ENCODE data around the gene RAI1.

The RAI1 gene

DNA sequence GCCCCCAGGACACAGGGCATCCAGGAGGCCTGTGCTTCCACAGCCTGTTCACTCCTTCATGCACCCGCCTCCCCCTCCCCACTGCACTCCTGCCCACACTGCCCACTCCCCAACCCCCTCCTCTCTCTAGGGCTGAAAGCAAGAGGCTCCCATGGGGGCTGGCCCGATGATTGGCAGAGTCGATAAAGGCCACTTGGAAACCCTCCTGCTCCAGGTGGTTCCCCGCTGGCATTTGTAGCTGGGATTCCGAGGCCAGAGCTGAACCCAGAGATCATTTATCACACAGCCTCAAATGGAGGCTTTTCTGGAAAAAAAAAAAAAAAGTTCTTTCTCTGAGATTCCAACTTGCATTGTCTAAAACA, 81.5 kb downstream of the RAI1 start:
- H3K4me3 ChIP-seq (ENCODE audit: low read depth, low read length), result no peak overlapping the region

DNA sequence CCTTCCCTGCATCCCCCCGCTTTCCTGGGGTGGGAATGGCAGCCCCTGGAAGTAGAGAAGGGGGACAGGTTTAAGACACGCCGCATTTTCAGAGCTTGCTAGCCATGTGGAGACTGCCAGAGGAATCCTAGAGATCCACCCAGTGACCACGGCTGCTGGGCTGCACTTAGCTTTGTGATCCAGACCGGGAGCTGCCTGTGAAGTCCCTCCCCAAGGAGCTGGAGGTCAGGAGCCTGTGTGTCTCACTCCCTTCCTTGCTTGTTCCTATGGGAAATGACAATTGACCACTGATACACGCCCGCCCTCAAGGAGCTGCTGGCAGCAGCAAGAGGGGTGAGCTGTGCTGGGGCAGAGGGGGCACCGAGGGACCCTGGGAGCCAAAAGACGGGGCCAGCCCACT, 81.9 kb downstream of the RAI1 start:
- H3K4me3 ChIP-seq (ENCODE audit: low read depth, low read length), result no peak overlapping the region

DNA sequence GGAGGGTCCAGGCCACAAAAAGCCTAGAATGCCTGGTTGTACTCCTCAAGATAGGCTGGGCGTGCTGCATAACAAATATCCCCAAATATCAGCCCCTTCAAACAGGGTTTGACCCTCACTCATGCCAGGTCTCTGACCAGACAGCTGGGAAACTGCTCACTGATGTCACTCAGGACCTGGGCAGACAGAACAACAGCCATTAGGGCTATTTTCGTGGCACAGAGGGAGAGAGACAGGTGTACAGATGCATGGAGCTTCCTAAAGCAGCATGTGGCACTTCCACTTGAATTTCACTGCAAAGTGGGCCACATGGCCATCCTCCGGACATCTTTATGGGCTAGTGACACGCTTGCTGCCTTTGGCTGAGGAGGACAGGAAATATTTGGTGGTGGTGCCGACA, 82.5 kb downstream of the RAI1 start:
- no peak overlapping the region for H3K4me3 ChIP-seq (ENCODE audit: low read depth, low read length)

DNA sequence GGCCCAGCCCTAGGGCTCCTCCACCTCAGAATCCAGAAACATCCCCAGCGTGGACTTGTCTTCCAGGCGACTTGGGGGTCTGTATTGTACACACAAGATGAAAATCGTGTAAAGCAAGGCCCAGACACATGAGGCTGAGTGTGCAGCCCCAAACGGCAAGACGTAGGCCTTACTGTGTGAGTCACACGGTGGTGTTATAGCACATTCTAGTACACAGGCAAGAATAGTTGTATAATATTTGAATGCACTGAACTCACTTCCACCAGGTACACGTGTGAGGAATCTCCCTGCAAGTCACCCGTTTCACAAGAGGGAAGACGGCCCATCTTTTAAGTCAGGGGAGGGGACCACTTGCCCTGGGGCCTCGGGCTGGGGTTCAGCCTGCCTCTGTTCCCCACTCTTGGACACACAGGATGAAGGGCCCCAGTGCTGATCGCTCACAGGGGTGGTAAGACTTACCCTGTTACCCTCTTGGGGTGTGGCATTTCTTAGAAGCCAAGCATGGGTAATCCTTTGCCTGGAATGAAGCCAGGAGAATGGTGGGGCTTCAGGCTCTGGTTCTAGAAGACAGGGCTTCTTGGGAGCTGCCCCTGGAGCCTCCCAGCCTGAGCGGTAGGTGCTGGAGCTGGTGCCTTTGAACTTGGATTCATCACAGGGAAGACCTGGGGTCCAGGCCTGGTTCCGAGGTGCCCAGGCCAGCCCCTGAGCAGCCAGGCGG, 84.3 kb downstream of the RAI1 start:
- H3K4me3 ChIP-seq (ENCODE audit: low read depth, low read length), result no peak overlapping the region

DNA sequence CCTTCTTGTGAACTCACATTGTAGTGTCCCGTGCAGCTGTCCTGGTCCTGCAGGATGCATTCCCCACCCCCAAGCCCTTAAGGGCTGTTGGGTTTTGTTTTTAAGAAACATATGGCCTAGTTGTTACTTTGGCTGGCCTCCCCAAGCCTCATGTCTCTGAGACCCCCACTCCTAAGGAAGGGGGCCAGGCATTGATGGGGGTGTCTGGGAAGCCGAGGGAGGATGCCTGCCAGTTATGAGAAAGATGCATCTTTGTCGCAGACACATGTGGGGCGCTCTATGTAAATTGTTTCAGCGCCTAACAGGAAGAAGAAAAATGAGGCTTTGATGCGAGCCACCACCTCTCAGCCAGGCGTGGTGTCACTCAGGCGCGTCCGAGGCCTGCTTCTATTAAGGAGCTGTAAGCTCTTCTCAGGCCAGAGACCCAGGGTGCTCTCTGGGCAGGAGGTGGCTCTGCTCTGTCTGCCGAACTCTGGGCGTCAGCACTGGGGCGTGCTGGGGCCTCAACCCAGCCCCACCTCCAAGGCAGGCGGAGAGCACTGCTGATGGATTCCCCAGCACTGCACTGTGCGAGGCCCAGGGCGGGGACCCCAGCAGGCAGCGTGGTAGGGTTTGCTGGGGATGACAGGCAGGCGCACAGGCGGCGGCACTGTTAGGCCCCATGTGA, 85.0 kb downstream of the RAI1 start:
- H3K4me3 ChIP-seq (ENCODE audit: low read depth, low read length), result no peak overlapping the region

DNA sequence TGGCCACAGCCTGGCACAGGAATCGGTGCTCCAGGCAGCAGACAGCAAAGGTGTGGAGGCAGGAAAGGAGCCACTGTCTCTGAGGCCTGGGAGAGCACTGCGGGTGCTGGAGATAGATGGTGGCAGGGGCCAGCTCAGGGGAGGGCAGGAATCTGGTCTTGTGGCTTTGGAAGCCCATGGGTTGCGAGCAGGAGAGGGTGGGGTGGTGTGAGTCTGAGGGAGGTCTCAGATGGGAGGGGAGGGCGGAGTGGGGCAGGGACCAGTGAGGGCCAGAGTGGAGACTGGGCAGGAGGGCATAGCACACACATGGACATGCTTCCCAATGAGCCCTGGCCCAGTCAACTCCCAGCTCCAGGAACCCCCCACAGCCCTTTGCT, 85.5 kb downstream of the RAI1 start:
- H3K4me3 ChIP-seq (ENCODE audit: low read depth, low read length), result no peak overlapping the region

DNA sequence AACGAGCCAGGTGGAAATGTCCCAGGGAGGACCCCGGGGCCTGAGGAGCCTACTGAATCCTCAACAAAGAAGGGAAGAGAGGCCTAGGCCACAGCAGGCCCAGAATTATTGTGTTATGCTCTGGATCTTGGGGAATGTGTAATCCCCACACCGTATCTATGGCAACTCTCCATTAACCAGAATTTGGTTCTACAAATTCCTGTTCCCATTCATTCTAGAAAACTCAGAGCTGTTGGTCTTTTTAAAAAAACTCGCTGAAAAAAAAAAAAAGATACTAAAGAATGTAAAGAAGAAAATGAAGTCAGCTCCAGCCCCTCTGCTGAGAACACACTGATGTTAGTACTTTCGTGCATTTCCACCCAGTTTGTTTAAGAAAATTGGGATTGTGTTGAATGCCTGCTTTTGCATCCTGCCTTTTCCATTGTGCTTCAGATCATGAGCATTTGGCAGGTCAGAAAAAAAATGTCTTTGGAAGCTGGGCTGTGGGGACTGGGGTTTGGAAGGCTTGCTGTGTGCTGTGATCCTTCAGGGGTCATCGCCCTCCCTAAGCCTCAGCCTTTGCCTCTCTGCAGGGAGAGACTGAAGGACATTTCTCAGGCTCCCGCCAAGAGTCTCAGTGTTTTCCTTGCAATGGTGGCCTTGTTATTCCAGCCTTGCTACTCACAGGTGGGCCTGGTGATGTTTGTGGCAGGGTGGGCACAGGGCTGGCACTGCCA, 86.1 kb downstream of the RAI1 start:
- no peak overlapping the region for H3K4me3 ChIP-seq (ENCODE audit: low read depth, low read length)

DNA sequence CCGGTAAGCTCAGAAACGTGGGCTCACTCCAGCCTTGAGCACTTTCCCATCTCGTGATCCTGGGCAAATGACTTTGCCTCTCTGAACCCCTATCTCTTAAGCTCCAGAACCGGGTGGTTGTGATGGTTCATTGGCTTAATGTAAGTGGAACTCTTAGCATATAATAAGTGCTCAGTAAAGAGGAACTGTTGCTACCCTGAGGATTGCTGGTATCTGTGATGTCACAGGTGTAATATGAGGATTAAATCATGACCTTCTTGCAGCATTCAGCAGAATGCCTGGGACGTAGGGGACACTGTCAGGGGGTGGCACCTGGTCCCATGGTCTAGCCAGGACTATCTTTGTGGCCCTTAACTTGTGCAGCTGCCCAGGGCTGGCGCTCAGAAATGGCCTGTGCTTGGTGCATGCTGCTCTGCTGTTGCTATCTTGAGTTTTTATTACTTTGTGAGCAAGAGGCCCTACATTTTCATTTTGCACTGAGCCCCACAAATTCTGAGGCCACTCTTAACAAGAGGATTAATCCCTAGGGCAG, 86.7 kb downstream of the RAI1 start:
- no peak overlapping the region for H3K4me3 ChIP-seq (ENCODE audit: low read depth, low read length)

DNA sequence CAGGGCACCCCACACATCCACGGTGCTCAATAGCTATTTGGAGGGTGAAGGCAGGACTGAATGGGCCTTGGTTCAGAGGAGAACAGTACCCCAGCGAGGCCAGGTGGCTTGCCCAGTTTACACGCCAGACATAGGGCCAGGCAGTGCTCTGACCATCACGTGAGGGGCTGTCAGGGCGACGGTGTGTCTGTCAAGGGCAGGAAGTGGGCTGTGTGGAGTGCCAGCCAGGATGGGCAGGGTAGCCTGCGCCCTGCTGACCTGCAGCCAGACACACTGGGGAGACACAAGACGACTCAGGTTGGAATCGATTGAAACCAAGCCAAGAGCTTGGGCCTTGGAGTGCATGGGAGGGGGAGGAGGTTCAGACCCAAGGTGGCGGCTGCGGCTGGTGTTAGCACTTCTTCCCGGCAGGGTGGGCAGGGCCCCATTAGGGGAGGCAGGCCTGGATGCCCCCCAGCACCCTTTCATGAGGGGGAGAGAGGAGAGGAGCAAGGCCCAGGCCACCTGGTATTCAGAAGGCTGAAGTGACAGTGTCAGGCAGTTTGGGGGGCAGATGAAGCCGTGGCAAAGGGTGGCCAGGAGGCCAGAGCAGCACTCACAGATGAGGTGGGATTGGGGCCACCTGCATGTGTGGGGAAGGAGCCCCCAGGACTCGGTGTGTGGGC, 87.3 kb downstream of the RAI1 start:
- H3K4me3 ChIP-seq (ENCODE audit: low read depth, low read length), result no peak overlapping the region

DNA sequence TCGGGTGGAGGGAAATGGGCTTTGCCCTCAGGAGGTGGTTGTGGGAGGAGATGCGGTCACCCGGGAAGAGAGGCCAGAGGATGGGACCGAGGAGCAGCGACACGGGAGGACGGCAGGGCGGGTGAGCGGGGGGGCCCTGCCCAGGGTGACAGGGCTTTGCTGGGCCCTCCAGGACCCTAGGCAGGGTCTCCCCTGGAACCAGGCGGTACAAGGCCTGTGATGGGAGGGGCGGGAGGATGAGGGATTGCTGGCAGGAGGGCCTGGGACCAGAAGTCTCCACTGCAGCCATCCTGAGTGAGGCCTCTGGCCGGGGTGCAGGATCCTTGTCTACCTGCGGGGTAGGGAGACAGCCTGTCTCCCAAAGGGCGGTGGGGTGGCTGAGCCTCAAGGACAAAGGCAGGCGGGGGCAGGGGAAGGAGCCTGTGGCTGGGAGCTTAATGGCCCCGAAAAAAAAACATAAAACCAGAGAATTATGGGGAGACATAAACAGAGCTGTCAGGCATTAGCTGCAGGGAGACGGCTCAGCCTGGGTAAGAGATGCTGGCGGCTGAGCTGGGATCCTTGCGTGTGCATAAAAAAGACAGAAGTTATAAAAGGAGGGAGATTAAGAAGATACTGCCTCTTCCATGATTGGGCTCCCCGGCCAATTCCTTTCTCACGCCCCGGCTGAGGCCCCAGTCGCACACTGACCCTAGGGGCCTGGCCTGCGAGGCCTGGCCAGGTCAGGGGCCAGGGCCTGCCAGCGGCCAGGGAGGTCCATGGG, 88.8 kb downstream of the RAI1 start:
- no peak overlapping the region for H3K4me3 ChIP-seq (ENCODE audit: low read depth, low read length)

DNA sequence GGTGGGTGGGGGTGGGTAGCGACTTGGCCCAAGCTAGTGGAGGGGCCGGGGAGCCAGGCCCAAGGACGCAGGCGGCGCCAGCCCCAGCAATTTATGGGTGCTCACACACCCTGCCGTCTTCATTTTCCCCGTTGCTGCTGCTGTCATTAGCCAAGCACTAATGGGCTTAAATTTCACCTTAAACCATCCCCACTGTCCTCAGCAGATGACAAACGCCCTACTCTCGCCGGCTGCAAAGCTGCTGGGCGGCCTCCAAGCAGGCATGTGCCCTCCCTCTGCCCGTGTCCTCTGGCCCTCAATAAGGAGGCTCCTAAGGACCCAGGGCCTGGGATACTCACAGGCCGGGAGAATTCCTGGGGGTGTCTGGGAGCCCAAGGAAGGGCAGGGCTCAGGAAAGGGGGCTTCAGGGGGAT, 89.4 kb downstream of the RAI1 start:
- no peak overlapping the region for H3K4me3 ChIP-seq (ENCODE audit: low read depth, low read length)

DNA sequence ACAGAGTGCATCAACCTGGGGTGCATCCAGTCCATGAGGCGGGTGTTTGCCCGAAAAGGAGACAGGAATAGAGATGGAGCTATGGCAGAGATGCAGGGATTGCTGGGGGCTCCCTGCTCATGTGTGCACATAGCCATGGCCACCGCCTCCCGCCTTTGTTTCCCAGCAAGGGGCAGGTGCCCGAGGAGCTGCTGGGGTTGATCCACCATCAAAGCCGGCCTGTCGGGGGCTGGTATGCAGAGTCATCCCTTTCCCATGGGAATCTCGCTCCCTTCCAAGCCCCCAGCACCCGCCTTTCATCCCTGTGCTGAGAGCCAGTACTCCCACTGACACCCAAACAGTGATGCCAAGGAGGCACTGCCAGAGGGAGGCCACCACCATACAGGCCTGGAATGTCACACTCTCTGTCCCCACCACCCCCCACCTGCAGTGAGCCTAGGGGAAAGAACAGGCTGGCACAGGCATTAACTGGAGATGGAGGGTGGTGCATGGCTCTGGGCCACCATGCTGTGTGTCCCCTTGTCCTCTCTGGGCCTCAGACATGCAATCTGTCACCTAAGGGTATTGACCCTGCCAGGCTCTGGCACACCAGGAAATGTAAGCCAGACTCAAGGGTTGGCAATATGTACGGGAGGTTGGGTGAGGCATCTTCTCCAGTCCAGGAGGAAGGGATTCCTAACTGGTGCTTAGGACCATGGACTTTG, 90.4 kb downstream of the RAI1 start:
- no peak overlapping the region for H3K4me3 ChIP-seq (ENCODE audit: low read depth, low read length)

DNA sequence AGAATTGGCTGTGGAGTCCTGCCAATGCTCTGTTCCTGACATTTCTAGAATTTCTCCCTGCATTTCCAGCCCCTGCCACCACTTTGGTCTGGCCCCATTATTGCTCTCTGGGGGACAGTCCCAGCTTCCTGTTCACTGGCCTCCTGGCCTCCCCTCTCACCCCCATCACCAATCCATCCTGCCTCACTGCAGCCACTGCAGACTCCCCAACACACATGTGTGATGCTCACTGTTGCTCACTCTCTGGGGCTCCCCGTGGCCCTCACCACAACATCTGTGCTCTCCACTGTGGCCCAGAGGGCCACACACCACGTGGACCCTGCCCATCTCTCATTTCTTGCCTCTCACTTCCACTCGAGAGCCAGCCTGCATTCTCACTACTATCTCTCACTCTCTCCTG, 91.0 kb downstream of the RAI1 start:
- no peak overlapping the region for H3K4me3 ChIP-seq (ENCODE audit: low read depth, low read length)

DNA sequence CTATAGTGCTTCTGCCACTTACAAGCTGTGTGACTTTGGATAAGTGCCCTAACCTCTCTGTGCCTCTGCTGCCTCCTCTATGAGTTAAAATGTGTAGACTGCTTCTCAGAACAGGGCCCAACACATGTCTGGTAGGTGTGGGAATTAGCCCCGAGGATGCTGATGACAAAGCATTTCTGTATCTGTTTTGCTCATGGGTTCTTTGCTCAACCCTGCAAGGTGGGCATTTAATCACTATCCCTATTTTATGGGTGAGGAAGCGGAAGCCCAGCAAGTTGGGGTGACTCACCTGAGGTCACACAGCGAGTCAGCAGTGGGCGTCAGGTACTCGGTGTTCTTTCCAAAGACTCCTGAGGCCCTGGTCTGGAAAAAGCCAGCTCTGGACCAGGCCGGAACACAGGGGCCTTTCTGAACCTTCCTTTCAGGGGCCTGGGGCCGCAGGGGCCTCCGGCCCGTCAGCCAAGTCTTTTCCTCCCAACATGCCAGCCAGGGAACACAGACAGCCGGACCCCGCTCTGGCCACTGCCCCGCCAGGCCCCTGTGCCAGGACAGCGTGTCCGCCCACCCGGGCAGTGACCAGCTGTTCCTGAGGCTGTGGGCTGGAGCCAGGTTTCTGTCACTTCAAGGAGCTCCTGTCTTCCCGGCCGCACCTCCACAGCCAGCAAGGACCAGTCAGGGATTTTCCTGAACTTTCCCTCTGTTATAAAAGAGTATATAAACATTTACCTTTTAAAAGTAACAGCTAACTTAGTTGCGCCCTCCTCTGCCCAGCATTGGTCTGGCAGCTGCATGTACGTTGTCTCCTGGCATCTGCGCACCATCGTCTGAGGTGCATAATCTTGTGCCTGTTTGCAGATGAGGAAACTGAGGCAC, 93.0 kb downstream of the RAI1 start:
- no peak overlapping the region for H3K4me3 ChIP-seq (ENCODE audit: low read depth, low read length)

DNA sequence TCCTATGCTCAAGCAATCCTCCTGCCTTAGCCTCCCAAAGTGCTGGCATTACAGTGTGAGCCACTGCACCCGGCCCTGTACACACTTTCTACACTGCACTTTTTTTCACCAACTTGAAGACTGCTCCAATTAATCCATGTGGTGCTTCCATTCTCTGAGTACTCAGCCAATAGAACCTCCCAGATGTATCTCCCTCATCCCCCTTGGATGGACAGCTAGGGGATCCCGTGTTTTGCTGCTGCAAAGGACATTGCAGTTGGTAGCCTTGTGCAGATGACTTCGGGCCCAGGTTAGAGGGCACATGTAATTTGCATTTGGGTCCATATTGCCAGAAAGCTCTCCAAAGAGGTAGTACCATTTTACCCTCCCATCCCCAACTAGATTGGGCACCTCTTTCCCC, 95.6 kb downstream of the RAI1 start:
- no peak overlapping the region for H3K4me3 ChIP-seq (ENCODE audit: low read depth, low read length)

DNA sequence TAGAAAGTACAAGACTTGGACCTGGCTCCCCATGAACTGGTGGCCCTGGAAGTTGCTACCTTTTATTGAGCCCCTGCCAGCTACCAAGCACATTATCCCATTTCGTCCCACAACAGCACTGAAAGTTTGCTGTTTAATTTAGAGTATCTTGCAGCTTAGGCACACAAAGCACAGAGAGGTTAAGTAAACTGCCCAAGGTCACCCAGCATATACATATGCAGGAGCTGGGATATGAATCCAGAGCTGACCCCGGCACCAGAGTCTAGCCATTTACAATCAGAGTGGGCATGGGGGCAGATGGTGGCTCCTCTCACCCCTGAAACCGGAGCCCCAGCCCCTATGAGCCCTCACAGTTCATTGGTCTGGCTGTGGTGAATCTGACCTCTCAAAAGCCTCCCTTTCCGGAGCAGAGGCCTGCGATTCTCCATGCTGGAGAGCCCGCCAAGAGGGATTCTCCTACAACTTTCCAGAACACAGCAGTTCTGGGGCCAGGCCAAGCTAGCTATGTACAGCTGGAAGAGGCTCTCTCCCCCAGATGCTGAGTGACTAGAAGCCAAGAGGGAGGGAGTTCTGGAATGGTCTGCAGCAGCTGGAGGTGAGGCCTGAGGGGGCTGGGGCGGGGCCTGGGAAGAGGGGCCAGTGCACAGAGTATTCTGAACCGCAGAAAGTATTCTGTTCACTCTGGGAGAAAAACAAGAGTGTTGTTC, 97.2 kb downstream of the RAI1 start:
- no peak overlapping the region for H3K4me3 ChIP-seq (ENCODE audit: low read depth, low read length)

DNA sequence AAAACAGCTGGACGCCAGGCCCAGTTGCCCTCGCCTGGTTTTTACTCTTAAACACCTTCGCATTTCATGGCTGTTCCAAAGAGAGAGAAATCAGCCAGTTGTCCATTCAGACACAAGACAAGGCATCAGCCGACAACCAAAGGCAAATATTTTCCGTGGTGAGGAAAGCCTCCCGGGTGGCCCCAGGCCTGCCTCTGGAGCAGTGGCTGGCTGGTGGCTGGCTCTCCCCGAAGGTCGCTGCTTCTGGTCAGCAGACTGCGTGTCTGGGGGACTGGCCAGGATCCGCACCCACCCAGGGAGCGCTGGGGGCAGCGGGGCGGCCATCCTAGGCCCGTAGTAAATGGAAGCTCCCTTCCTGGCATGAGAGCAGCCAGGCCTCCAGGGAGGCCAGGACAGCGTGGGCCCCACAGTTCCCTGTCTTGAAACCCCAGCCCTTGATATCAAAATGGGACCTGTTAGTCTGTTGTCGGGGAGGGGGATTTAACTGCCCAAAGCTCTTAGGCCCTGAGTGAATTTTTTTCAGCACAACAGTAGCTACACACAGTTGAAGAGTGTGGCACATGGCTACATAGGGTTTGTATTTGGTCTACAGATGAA, 97.9 kb downstream of the RAI1 start:
- no peak overlapping the region for H3K4me3 ChIP-seq (ENCODE audit: low read depth, low read length)

DNA sequence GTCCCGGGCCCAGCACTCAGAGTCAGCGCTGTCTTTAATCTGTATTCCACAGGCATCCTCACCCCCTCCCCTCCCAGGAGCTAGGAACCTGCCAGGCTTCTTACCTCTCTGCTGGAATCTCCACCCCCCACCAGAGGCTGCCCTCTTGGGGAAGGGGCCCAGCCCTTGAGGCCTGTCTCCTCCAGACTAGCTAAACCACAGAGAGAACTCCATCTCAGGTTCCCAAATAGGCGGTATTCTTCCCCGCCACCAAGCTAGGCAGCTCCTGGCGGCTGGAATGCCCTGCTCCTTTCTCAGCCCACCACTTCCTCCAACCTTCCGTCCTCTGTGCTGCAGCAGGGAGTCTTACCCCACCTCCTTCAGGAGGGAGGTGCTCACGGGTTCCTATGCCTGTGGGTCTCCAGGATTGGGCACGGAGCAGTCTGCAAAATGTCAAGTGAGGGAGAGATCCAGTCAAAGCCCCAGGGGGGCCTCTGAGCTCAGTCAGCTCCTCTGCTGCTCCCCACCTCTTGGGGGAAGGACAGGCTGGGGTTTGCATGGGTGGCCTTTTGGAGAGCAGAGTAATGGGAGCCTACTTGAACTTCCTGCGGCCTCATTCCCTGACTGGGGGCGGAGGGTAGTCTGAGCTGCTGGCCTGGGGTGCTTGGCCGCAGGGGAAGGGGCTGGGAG, 99.8 kb downstream of the RAI1 start:
- H3K4me3 ChIP-seq (ENCODE audit: low read depth, low read length), result peak overlapping the region; percentile 27
